HEK293 (cell line): Measurements from ENCODE around the gene SEC24C.

Experiments used
- CTCF ChIA-PET: fragments of 350-600 bp; formaldehyde crosslinking; extraction: SDS; loops from one replicate; lab custom pipeline; 2021; ENCODE audit warnings: antibody characterized with exemption; lab: Yijun Ruan, JAX
- POLR2A ChIA-PET: fragments of 300-600 bp; formaldehyde crosslinking; extraction: SDS; loops from one replicate; lab custom pipeline; 2020; ENCODE audit warnings: antibody characterized with exemption, inconsistent platforms; lab: Yijun Ruan, JAX
- H3K27ac ChIP-seq: fragments of 200-500 bp; sonication (Bioruptor generic); 2 replicates; pipeline ENCODE4 v1.5.1; 2014; ENCODE audit warnings: low read depth, low read length, control low read depth, inconsistent platforms; ENCODE audit errors: extremely low read depth
- H3K36me3 ChIP-seq, 2 experiments: fragments of 200-500 bp in 1 of 2; sonication (Bioruptor generic) in 1 of 2; 1 replicate in 1 of 2; 2 replicates in 1 of 2; pipeline ENCODE4 v1.5.1; 2014 to 2017; ENCODE audit warnings: inconsistent platforms in 2 of 2, low read length in 2 of 2; ENCODE audit not compliant: control insufficient read depth in 2 of 2, insufficient read depth in 1 of 2
- H3K4me1 ChIP-seq: fragments of 200-500 bp; sonication (Bioruptor generic); 2 replicates; pipeline ENCODE4 v1.5.1; 2014; ENCODE audit warnings: mild to moderate bottlenecking, low read length, inconsistent platforms; ENCODE audit not compliant: control insufficient read depth, insufficient read depth
- H3K4me3 ChIP-seq: 2 replicates; pipeline ENCODE4 v1.5.1; 2011; ENCODE audit warnings: low read depth, mild to moderate bottlenecking, control low read depth, low read length, moderate library complexity
- H3K9me3 ChIP-seq: fragments of 200-500 bp; sonication (Bioruptor generic); 2 replicates; pipeline ENCODE4 v1.5.1; 2014; ENCODE audit warnings: low read depth, low read length, inconsistent platforms; ENCODE audit not compliant: control insufficient read depth, insufficient read depth
- GLIS2 ChIP-seq: fragments of 450-650 bp; formaldehyde crosslinking; IDR thresholded peaks from 2 replicates; pipeline ENCODE4 v1.5.1; 2016; ENCODE audit warnings: missing biosample characterization, missing genetic modification characterization
- HIC1 ChIP-seq: fragments of 450-650 bp; formaldehyde crosslinking; IDR thresholded peaks from 2 replicates; pipeline ENCODE4 v1.5.1; 2016; ENCODE audit warnings: missing biosample characterization, missing genetic modification characterization
- OSR2 ChIP-seq: fragments of 450-650 bp; formaldehyde crosslinking; IDR thresholded peaks from 2 replicates; pipeline ENCODE4 v1.5.1; 2016; ENCODE audit warnings: missing biosample characterization, missing genetic modification characterization
- SCRT2 ChIP-seq: fragments of 450-650 bp; formaldehyde crosslinking; IDR thresholded peaks from 2 replicates; pipeline ENCODE4 v1.5.1; 2016; ENCODE audit warnings: missing biosample characterization, missing genetic modification characterization
- ZBTB6 ChIP-seq: fragments of 450-650 bp; formaldehyde crosslinking; IDR thresholded peaks from 2 replicates; pipeline ENCODE4 v1.5.1; 2017; ENCODE audit warnings: missing biosample characterization, missing genetic modification characterization
- ZNF175 ChIP-seq: fragments of 450-650 bp; formaldehyde crosslinking; IDR thresholded peaks from 2 replicates; pipeline ENCODE4 v1.5.1; 2016; ENCODE audit warnings: missing biosample characterization, missing genetic modification characterization
- ZNF274 ChIP-seq, 2 experiments: fragments of 200-500 bp in 1 of 2; fragments of 450-650 bp in 1 of 2; sonication (Bioruptor generic) in 1 of 2; formaldehyde crosslinking in 1 of 2; IDR thresholded peaks; 2 replicates each; pipeline versions ENCODE4 v1.5.1 to v1.6.1; 2014 to 2016; ENCODE audit warnings: borderline replicate concordance in 1 of 2, inconsistent platforms in 1 of 2, low read length in 1 of 2, missing biosample characterization in 1 of 2, missing genetic modification characterization in 1 of 2
- ZNF335 ChIP-seq: fragments of 450-650 bp; formaldehyde crosslinking; conservative IDR thresholded peaks from 2 replicates; pipeline ENCODE4 v1.5.1; 2016; ENCODE audit warnings: missing biosample characterization, missing genetic modification characterization
- ZNF398 ChIP-seq: fragments of 450-650 bp; formaldehyde crosslinking; IDR thresholded peaks from 2 replicates; pipeline ENCODE4 v1.5.1; 2017; ENCODE audit warnings: missing biosample characterization, missing genetic modification characterization
- ZNF416 ChIP-seq: fragments of 450-650 bp; formaldehyde crosslinking; IDR thresholded peaks from 2 replicates; pipeline ENCODE4 v1.5.1; 2016; ENCODE audit warnings: missing biosample characterization, missing genetic modification characterization
- ZNF423 ChIP-seq: fragments of 450-650 bp; formaldehyde crosslinking; IDR thresholded peaks from 2 replicates; pipeline ENCODE4 v1.5.1; 2016; ENCODE audit warnings: missing biosample characterization, missing genetic modification characterization
- ZNF629 ChIP-seq: fragments of 450-650 bp; formaldehyde crosslinking; IDR thresholded peaks from 2 replicates; pipeline ENCODE4 v1.5.1; 2017; ENCODE audit warnings: missing biosample characterization, missing genetic modification characterization
- ZNF785 ChIP-seq: fragments of 450-650 bp; formaldehyde crosslinking; IDR thresholded peaks from 2 replicates; pipeline ENCODE4 v1.5.1; 2016; ENCODE audit warnings: missing biosample characterization, missing genetic modification characterization
- ZNF837 ChIP-seq: fragments of 450-650 bp; formaldehyde crosslinking; IDR thresholded peaks from 2 replicates; pipeline ENCODE4 v1.5.1; 2016; ENCODE audit warnings: missing biosample characterization, missing genetic modification characterization
- ZXDB ChIP-seq: fragments of 450-650 bp; formaldehyde crosslinking; IDR thresholded peaks from 2 replicates; pipeline ENCODE4 v1.5.1; 2016; ENCODE audit warnings: missing biosample characterization, missing genetic modification characterization

The SEC24C gene

GRCh38 chr10:73798927-73799560 is 54.9 kb downstream of the SEC24C start (continued):
- TF ChIP-seq HIC1 (tag by site-specific recombination), result 0 out of 2 replicates have a peak, but pooled peaks have one; percentile 29
- no peak for TF ChIP-seq OSR2
- TF ChIP-seq ZNF785 (tag by site-specific recombination), result no peak
- TF ChIP-seq ZNF335 (tag by site-specific recombination), result 0 out of 2 replicates have a peak, but pooled peaks have one; percentile 9
- no peak for TF ChIP-seq ZNF837 (tag by site-specific recombination)
- TF ChIP-seq, all 188 proteins: peak for 2

GRCh38 chr10:73799899-73800559 is 55.9 kb downstream of the SEC24C start:
- Histone ChIP-seq H3K36me3 (peaks cover 28 to 96% of the 10 kb centered on the region in 2 experiments), H3K27ac (no peak overlapping the region), H3K4me1 (no peaks in the 10 kb centered on the region), H3K4me3 (no peak overlapping the region), H3K9me3 (no peaks in the 10 kb centered on the region)
- POLR2A ChIA-PET, result interaction anchor here (1.7 to 2.6 kb wide), 2 partner anchors 10 to 14 kb away, joined by 9 to 15 read pairs; partner anchors contain the start of gene ZSWIM8
- CTCF ChIA-PET, result no interaction called here
- TF ChIP-seq SCRT2 (tag by site-specific recombination) (no peak), ZXDB (tag by site-specific recombination) (no peak), ZNF423 (tag by site-specific recombination) (no peak), ZBTB6 (tag by site-specific recombination) (no peak), ZNF629 (no peak)

GRCh38 chr10:73800560-73801252 is 56.5 kb downstream of the SEC24C start:
- Histone ChIP-seq H3K36me3 (peaks cover 26 to 95% of the 10 kb centered on the region in 2 experiments), H3K4me1 (no peaks in the 10 kb centered on the region), H3K9me3 (no peaks in the 10 kb centered on the region), H3K27ac (no peak overlapping the region), H3K4me3 (no peak overlapping the region)
- CTCF ChIA-PET, result interaction anchor here (0.6 kb wide), 1 partner anchor 9 kb away, joined by 3 read pairs; no protein-coding TSS in a partner anchor
- TF ChIP-seq ZNF274 (IDR thresholded peaks at IDR 0.05; ENCODE audit: low read length), result no peak
- no peak for TF ChIP-seq ZNF274 (tag by site-specific recombination; IDR thresholded peaks at IDR 0.05; ENCODE audit: borderline replicate concordance)
- no peak for TF ChIP-seq ZNF175 (tag by site-specific recombination)
- TF ChIP-seq ZNF416 (tag by site-specific recombination), result no peak
- TF ChIP-seq GLIS2 (tag by site-specific recombination), result peak; percentile 49; the same call in 1 of the 2 replicates
- no peak for TF ChIP-seq ZNF398
- POLR2A ChIA-PET, result interaction anchor here (2.6 kb wide), 1 partner anchor 9 kb away, joined by 15 read pairs; no protein-coding TSS in a partner anchor
